ENCODE measurements around the gene NTHL1. TPM values are rescaled to one million over a fixed set of nuclear protein-coding genes. Genes with fewer than 3 reads are reported as not detected.
"Not testable (repeated sequence)": the region's sequence is repeated elsewhere in the genome, so short reads cannot be mapped to it uniquely, and the experiment has no call there.

NTHL1 gene
- total RNA-seq, 1 experiment from 2014 or later, result 52.0 TPM

DNA sequence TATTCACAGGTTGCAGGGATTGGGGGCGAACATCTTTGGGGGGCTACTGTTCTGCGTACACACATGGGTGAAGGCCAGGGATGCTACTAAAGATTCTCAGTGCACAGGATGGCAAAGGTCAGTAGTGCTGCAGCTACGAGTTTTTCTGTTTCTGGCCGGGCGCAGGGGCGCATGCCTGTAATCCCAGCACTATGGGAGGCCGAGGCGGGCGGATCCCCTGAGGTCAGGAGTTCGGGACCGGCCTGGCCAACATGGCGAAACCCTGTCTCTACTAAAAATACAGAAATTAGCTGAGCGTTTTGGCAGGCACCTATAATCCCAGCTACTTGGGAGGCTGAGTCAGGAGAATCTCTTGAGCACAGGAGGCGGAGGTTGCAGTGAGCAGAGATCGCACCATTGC, 34.1 kb downstream of the NTHL1 start:
- H3K4me3 Mint-ChIP-seq, result no peak overlapping the region; a peak in 1 of 5 replicates
- Histone ChIP-seq H4K5ac (ENCODE audit: insufficient read length, low read depth, low read length) (no peak overlapping the region), H2BK5ac (ENCODE audit: insufficient read length, low read length) (no peak overlapping the region), H2BK120ac (ENCODE audit: low read depth, low read length, poor library complexity, severe bottlenecking) (no peak overlapping the region), H3K23ac (ENCODE audit: insufficient read length, low read depth, low read length) (no peak overlapping the region), H3K56ac (ENCODE audit: insufficient read length, low read depth, low read length) (no peak overlapping the region), H3K4ac (ENCODE audit: low read depth, low read length) (no peak overlapping the region), H4K20me1 (ENCODE audit: control insufficient read depth, insufficient read depth, insufficient read length) (no peaks in the 10 kb centered on the region), H2BK12ac (ENCODE audit: insufficient read length, low read depth, low read length) (no peak overlapping the region), H2AK5ac (ENCODE audit: insufficient read length, low read length) (no peak overlapping the region), H3T11ph (ENCODE audit: low read length) (no peak overlapping the region), H2BK20ac (ENCODE audit: low read depth, low read length, poor library complexity, severe bottlenecking) (no peak overlapping the region), H3K9me3 (ENCODE audit: control insufficient read depth, low read depth, low read length) (no peaks in the 10 kb centered on the region), H2AFZ (ENCODE audit: low read length) (no peak overlapping the region), H3K23me2 (ENCODE audit: insufficient read length, low read depth, low read length, poor library complexity, severe bottlenecking) (peaks cover 10% of the 10 kb centered on the region), H3K27ac (ENCODE audit: insufficient read length, low read depth, low read length) (no peak overlapping the region), H2BK15ac (ENCODE audit: low read depth, low read length) (no peak overlapping the region), H3K14ac (ENCODE audit: insufficient read depth, low read length) (no peak overlapping the region), H3K4me2 (ENCODE audit: insufficient read depth, insufficient read length, low read length) (no peak overlapping the region), H4K91ac (ENCODE audit: insufficient read length, low read depth, low read length) (no peak overlapping the region), H3K79me1 (ENCODE audit: insufficient read depth, low read depth, low read length, poor library complexity, severe bottlenecking) (no peaks in the 10 kb centered on the region), H3K4me1 (ENCODE audit: insufficient read depth, low read length) (peaks cover 4% of the 10 kb centered on the region; the same call in 1 of the 2 replicates), H3K18ac (ENCODE audit: insufficient read length, low read depth, low read length) (no peak overlapping the region), H3K27me3 (ENCODE audit: insufficient read depth, low read length) (no peaks in the 10 kb centered on the region), H4K8ac (replicated peaks; ENCODE audit: insufficient read length, low read depth, low read length) (no peak overlapping the region), H3K79me2 (ENCODE audit: insufficient read depth, low read length) (peaks cover 5% of the 10 kb centered on the region; the same call in 1 of the 2 replicates), H3K9ac (ENCODE audit: extremely low read depth, insufficient read length, low read length) (no peak overlapping the region)
- H3K36me3 Mint-ChIP-seq (ENCODE audit: insufficient read depth in 1 of 3, low read depth in 3 of 3), result peaks cover under 1 to 3% (median 2%) of the 10 kb centered on the region in 3 experiments; a peak in 5 of 7 replicates
- TF ChIP-seq, protein P1, sequence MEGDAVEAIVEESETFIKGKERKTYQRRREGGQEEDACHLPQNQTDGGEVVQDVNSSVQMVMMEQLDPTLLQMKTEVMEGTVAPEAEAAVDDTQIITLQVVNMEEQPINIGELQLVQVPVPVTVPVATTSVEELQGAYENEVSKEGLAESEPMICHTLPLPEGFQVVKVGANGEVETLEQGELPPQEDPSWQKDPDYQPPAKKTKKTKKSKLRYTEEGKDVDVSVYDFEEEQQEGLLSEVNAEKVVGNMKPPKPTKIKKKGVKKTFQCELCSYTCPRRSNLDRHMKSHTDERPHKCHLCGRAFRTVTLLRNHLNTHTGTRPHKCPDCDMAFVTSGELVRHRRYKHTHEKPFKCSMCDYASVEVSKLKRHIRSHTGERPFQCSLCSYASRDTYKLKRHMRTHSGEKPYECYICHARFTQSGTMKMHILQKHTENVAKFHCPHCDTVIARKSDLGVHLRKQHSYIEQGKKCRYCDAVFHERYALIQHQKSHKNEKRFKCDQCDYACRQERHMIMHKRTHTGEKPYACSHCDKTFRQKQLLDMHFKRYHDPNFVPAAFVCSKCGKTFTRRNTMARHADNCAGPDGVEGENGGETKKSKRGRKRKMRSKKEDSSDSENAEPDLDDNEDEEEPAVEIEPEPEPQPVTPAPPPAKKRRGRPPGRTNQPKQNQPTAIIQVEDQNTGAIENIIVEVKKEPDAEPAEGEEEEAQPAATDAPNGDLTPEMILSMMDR (conservative IDR thresholded peaks at IDR 0.05), result no peak
- no peak for DNase-seq
- H3K4me1 Mint-ChIP-seq, result peaks cover 7 to 9% of the 10 kb centered on the region in 2 experiments
- peaks cover 23% of the 10 kb centered on the region for H3K27me3 Mint-ChIP-seq (ENCODE audit: low read depth)
- no CpG with 5 or more reads among the region's 15 CpGs for WGBS (ENCODE audit: extremely low coverage, insufficient read length, low lambda C conversion rate)
- no peaks in the 10 kb centered on the region for H3K9me3 Mint-ChIP-seq
- H3K27ac Mint-ChIP-seq, result no peak overlapping the region

DNA sequence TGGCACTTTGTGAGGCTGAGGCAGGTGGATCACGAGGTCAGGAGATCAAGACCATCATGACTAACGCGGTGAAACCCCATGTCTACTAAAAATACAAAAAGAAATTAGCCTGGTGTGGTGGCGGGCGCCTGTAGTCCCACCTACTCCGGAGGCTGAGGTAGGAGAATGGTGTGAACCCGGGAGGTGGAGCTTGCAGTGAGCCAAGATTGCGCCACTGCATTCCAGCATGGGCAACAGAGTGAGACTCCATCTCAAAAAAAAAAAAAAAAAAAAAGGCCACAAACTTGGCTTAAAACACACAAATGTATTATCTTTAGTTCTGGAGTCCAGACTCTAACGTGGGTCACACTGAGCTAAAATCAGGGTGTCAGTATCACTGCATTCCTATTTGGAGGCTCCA, 35.9 kb downstream of the NTHL1 start:
- not testable (repeated sequence) for H2BK15ac ChIP-seq (ENCODE audit: low read depth, low read length); H4K20me1 ChIP-seq (ENCODE audit: control insufficient read depth, insufficient read depth, insufficient read length); H2BK120ac ChIP-seq (ENCODE audit: low read depth, low read length, poor library complexity, severe bottlenecking); H4K8ac ChIP-seq (replicated peaks; ENCODE audit: insufficient read length, low read depth, low read length); H2BK20ac ChIP-seq (ENCODE audit: low read depth, low read length, poor library complexity, severe bottlenecking); H3K27ac ChIP-seq (ENCODE audit: insufficient read length, low read depth, low read length); H3K9me3 Mint-ChIP-seq; DNase-seq; H3K18ac ChIP-seq (ENCODE audit: insufficient read length, low read depth, low read length); H3K4ac ChIP-seq (ENCODE audit: low read depth, low read length); H3K9ac ChIP-seq (ENCODE audit: extremely low read depth, insufficient read length, low read length); H3K4me2 ChIP-seq (ENCODE audit: insufficient read depth, insufficient read length, low read length); H3T11ph ChIP-seq (ENCODE audit: low read length); H3K14ac ChIP-seq (ENCODE audit: insufficient read depth, low read length); H3K23ac ChIP-seq (ENCODE audit: insufficient read length, low read depth, low read length); H3K4me1 ChIP-seq (ENCODE audit: insufficient read depth, low read length); H2AK5ac ChIP-seq (ENCODE audit: insufficient read length, low read length); H2AFZ ChIP-seq (ENCODE audit: low read length); H3K56ac ChIP-seq (ENCODE audit: insufficient read length, low read depth, low read length); H4K5ac ChIP-seq (ENCODE audit: insufficient read length, low read depth, low read length); H3K27me3 Mint-ChIP-seq (ENCODE audit: low read depth); H3K27ac Mint-ChIP-seq; H3K4me3 Mint-ChIP-seq; H4K91ac ChIP-seq (ENCODE audit: insufficient read length, low read depth, low read length); H3K9me3 ChIP-seq (ENCODE audit: control insufficient read depth, low read depth, low read length); H2BK5ac ChIP-seq (ENCODE audit: insufficient read length, low read length); H3K27me3 ChIP-seq (ENCODE audit: insufficient read depth, low read length); H2BK12ac ChIP-seq (ENCODE audit: insufficient read length, low read depth, low read length)
- Histone ChIP-seq H3K23me2 (ENCODE audit: insufficient read length, low read depth, low read length, poor library complexity, severe bottlenecking) (peaks cover 11% of the 10 kb centered on the region), H3K79me2 (ENCODE audit: insufficient read depth, low read length) (peaks cover 21% of the 10 kb centered on the region; the same call in 1 of the 2 replicates), H3K79me1 (ENCODE audit: insufficient read depth, low read depth, low read length, poor library complexity, severe bottlenecking) (peaks cover 15% of the 10 kb centered on the region)
- Mint-ChIP-seq H3K36me3 (ENCODE audit: insufficient read depth in 1 of 3, low read depth in 3 of 3) (peaks cover 5 to 12% (median 10%) of the 10 kb centered on the region in 3 experiments), H3K4me1 (peaks cover 15 to 21% of the 10 kb centered on the region in 2 experiments)
- no CpG with 5 or more reads among the region's 9 CpGs for WGBS (ENCODE audit: extremely low coverage, insufficient read length, low lambda C conversion rate)
